Activated T-helper 2 cell treated with anti-CD3 and anti-CD28 coated beads, Interferon-gamma antibody, Interleukin-2, Interleukin-4, amounts not matched to agents 10 μg/mL and 5 μg/mL and 100 μg/mL, durations not matched to agents 14 hours and 24 hours and 36 hours (primary cell): Measurements from ENCODE around the gene RHPN2. TPM values are rescaled to one million over a fixed set of nuclear protein-coding genes. Genes with fewer than 3 reads are reported as not detected.
"Not testable (repeated sequence)": the region's sequence is repeated elsewhere in the genome, so short reads cannot be mapped to it uniquely, and the experiment has no call there.

Experiments
- DNase-seq: peaks from one replicate; pipeline ENCODE4 v3.0.0; 2021; ENCODE audit warnings: low spot score
- H3K27ac Mint-ChIP-seq: one replicate; pipeline ENCODE4 v1.8.0; 2021; ENCODE audit warnings: mixed read lengths
- H3K27me3 Mint-ChIP-seq: one replicate; pipeline ENCODE4 v1.8.0; 2021; ENCODE audit warnings: low read depth, mixed read lengths
- H3K36me3 Mint-ChIP-seq: one replicate; pipeline ENCODE4 v1.8.0; 2021; ENCODE audit warnings: low read depth, mixed read lengths
- H3K4me1 Mint-ChIP-seq: one replicate; pipeline ENCODE4 v1.8.0; 2021; ENCODE audit warnings: low read depth, mixed read lengths
- H3K4me3 Mint-ChIP-seq: one replicate; pipeline ENCODE4 v1.8.0; 2021; ENCODE audit warnings: low read depth, mild to moderate bottlenecking, moderate library complexity, mixed read lengths
- H3K9me3 Mint-ChIP-seq: one replicate; pipeline ENCODE4 v1.8.0; 2021; ENCODE audit warnings: mixed read lengths
- intact Hi-C: fragments of 100-400 bp; cut with micrococcal nuclease; formaldehyde crosslinking; loops from one replicate; pipeline ENCODE4 v1.15.1; 2023
- total RNA-seq: library from RNA; stranded (reverse); gene quantifications from 2 replicates; pipeline ENCODE4 v1.2.3, GENCODE V29; 2022

RHPN2 gene
- total RNA-seq, 1 donor from 2014 or later = 3.5 TPM

GRCh38 chr19:33036370-33037167 lies 28.1 kb downstream of the RHPN2 start:
- H3K4me3 Mint-ChIP-seq, intact Hi-C loops: not testable (repeated sequence)

GRCh38 chr19:33035461-33035860 lies 29.2 kb downstream of the RHPN2 start:
- DNase-seq = no peak
- Mint-ChIP-seq H3K4me3 (no peak overlapping the region), H3K4me1 (peaks cover 9% of the 10 kb centered on the region), H3K9me3 (no peaks in the 10 kb centered on the region), H3K27ac (no peak overlapping the region), H3K27me3 (no peaks in the 10 kb centered on the region), H3K36me3 (no peaks in the 10 kb centered on the region)
- intact Hi-C loops = no loop called here

More at GRCh38 chr19:33036370-33037167, 28.1 kb downstream of the RHPN2 start:
- peak overlapping the region; percentile 39 for H3K27ac Mint-ChIP-seq
- not testable (repeated sequence) for H3K36me3 Mint-ChIP-seq, H3K9me3 Mint-ChIP-seq, H3K27me3 Mint-ChIP-seq, H3K4me1 Mint-ChIP-seq, DNase-seq

GRCh38 chr19:33032218-33032781 lies 32.4 kb downstream of the RHPN2 start:
- Mint-ChIP-seq H3K4me1 (peaks cover 4% of the 10 kb centered on the region), H3K36me3 (no peaks in the 10 kb centered on the region), H3K9me3 (peaks cover 4% of the 10 kb centered on the region), H3K27me3 (no peaks in the 10 kb centered on the region), H3K27ac (no peak overlapping the region), H3K4me3 (no peak overlapping the region)
- intact Hi-C loops = no loop called here
- DNase-seq = no peak

- intact Hi-C loops = no loop called here
- H3K36me3 Mint-ChIP-seq = no peaks in the 10 kb centered on the region
- H3K27ac Mint-ChIP-seq = no peak overlapping the region
- peaks cover 4% of the 10 kb centered on the region for H3K9me3 Mint-ChIP-seq
- H3K27me3 Mint-ChIP-seq = no peaks in the 10 kb centered on the region
- no peak for DNase-seq
- no peak overlapping the region for H3K4me3 Mint-ChIP-seq
- no peaks in the 10 kb centered on the region for H3K4me1 Mint-ChIP-seq
Observed at GRCh38 chr19:33029746-33030303, 34.9 kb downstream of the RHPN2 start.

- H3K4me1 Mint-ChIP-seq, H3K36me3 Mint-ChIP-seq, H3K4me3 Mint-ChIP-seq, H3K9me3 Mint-ChIP-seq, H3K27me3 Mint-ChIP-seq, H3K27ac Mint-ChIP-seq, intact Hi-C loops, DNase-seq: not testable (repeated sequence)
Observed at GRCh38 chr19:33026602-33027001, 38.1 kb downstream of the RHPN2 start.

GRCh38 chr19:33025468-33026238 lies 39.0 kb downstream of the RHPN2 start:
- DNase-seq, H3K9me3 Mint-ChIP-seq, H3K4me1 Mint-ChIP-seq, H3K27me3 Mint-ChIP-seq, intact Hi-C loops, H3K4me3 Mint-ChIP-seq, H3K36me3 Mint-ChIP-seq, H3K27ac Mint-ChIP-seq: not testable (repeated sequence)

GRCh38 chr19:33024398-33024797 lies 40.3 kb downstream of the RHPN2 start:
- H3K4me1 Mint-ChIP-seq = no peaks in the 10 kb centered on the region
- DNase-seq = no peak
- H3K27ac Mint-ChIP-seq = no peak overlapping the region
- H3K9me3 Mint-ChIP-seq = peaks cover 4% of the 10 kb centered on the region
- intact Hi-C loops = no loop called here
- H3K36me3 Mint-ChIP-seq = no peaks in the 10 kb centered on the region
- H3K4me3 Mint-ChIP-seq = no peak overlapping the region
- no peaks in the 10 kb centered on the region for H3K27me3 Mint-ChIP-seq

- H3K36me3 Mint-ChIP-seq = no peaks in the 10 kb centered on the region
- H3K9me3 Mint-ChIP-seq = no peaks in the 10 kb centered on the region
- intact Hi-C loops = no loop called here
- no peak overlapping the region for H3K27ac Mint-ChIP-seq
- no peak for DNase-seq
- H3K27me3 Mint-ChIP-seq = no peaks in the 10 kb centered on the region
- no peaks in the 10 kb centered on the region for H3K4me1 Mint-ChIP-seq
- no peak overlapping the region for H3K4me3 Mint-ChIP-seq
Observed at GRCh38 chr19:33022472-33023116, 42.1 kb downstream of the RHPN2 start.

GRCh38 chr19:33010891-33011290 lies 53.8 kb downstream of the RHPN2 start:
- intact Hi-C loops, H3K4me3 Mint-ChIP-seq, H3K27me3 Mint-ChIP-seq, DNase-seq, H3K4me1 Mint-ChIP-seq, H3K36me3 Mint-ChIP-seq, H3K9me3 Mint-ChIP-seq, H3K27ac Mint-ChIP-seq: not testable (repeated sequence)

- Mint-ChIP-seq H3K4me1 (no peaks in the 10 kb centered on the region), H3K9me3 (no peaks in the 10 kb centered on the region), H3K4me3 (no peak overlapping the region), H3K27ac (no peak overlapping the region), H3K36me3 (no peaks in the 10 kb centered on the region), H3K27me3 (no peaks in the 10 kb centered on the region)
- DNase-seq = no peak
- intact Hi-C loops = no loop called here
Observed at GRCh38 chr19:33008738-33009137, 56.0 kb downstream of the RHPN2 start.

GRCh38 chr19:33005440-33005839 lies 59.2 kb downstream of the RHPN2 start:
- intact Hi-C loops = no loop called here
- no peaks in the 10 kb centered on the region for H3K9me3 Mint-ChIP-seq
- H3K27ac Mint-ChIP-seq = no peak overlapping the region
- H3K27me3 Mint-ChIP-seq = no peaks in the 10 kb centered on the region
- DNase-seq = no peak
- H3K4me3 Mint-ChIP-seq = no peak overlapping the region
- H3K36me3 Mint-ChIP-seq = no peaks in the 10 kb centered on the region
- H3K4me1 Mint-ChIP-seq = peaks cover 5% of the 10 kb centered on the region

- H3K9me3 Mint-ChIP-seq, H3K36me3 Mint-ChIP-seq, intact Hi-C loops, H3K27ac Mint-ChIP-seq, H3K27me3 Mint-ChIP-seq, H3K4me3 Mint-ChIP-seq, DNase-seq, H3K4me1 Mint-ChIP-seq: not testable (repeated sequence)
Observed at GRCh38 chr19:33003424-33004024, 61.2 kb downstream of the RHPN2 start.
